HEK293 (cell line): ENCODE measurements around the gene CTSE.

Experiments
- YY1 ChIP-seq: fragments of 450-650 bp; formaldehyde crosslinking; IDR thresholded peaks from 2 replicates; pipeline ENCODE4 v1.5.1; 2018; ENCODE audit warnings: missing biosample characterization, missing genetic modification characterization
- ZNF707 ChIP-seq: fragments of 450-650 bp; formaldehyde crosslinking; IDR thresholded peaks from 2 replicates; pipeline ENCODE4 v1.5.1; 2016; ENCODE audit warnings: missing biosample characterization, missing genetic modification characterization

GRCh38 chr1:206001476-206001888 is 22.2 kb downstream of the CTSE start:
- TF ChIP-seq ZNF707 (tag by site-specific recombination): no peak
- no peak for TF ChIP-seq YY1
